Chondrocyte (in vitro differentiated cells): ENCODE results near the gene PPP2R2D. TPM values are rescaled to one million over a fixed set of nuclear protein-coding genes. Genes with fewer than 3 reads are reported as not detected.

Experiments used
- DNase-seq: peaks from one replicate; pipeline ENCODE4 v3.0.0; 2021; ENCODE audit warnings: mixed read lengths, low spot score
- H3K27ac Mint-ChIP-seq: one replicate; pipeline ENCODE4 v1.8.0; 2021; ENCODE audit warnings: mild to moderate bottlenecking, moderate library complexity, mixed read lengths; ENCODE audit not compliant: unreplicated experiment
- H3K27me3 Mint-ChIP-seq: 2 replicates; pipeline ENCODE4 v1.8.0; 2021; ENCODE audit warnings: low read depth, mixed read lengths
- H3K36me3 Mint-ChIP-seq: 2 replicates; pipeline ENCODE4 v1.8.0; 2021; ENCODE audit warnings: low read depth, mixed read lengths
- H3K4me1 Mint-ChIP-seq: 2 replicates; pipeline ENCODE4 v1.8.0; 2021; ENCODE audit warnings: low read depth, mild to moderate bottlenecking, mixed read lengths
- H3K4me3 Mint-ChIP-seq: one replicate; pipeline ENCODE4 v1.8.0; 2021; ENCODE audit warnings: mild to moderate bottlenecking, moderate library complexity, mixed read lengths; ENCODE audit not compliant: unreplicated experiment
- H3K9me3 Mint-ChIP-seq: 2 replicates; pipeline ENCODE4 v1.8.0; 2021; ENCODE audit warnings: low read depth, mixed read lengths
- CTCF ChIP-seq: fragments of 200-600 bp; sonication (generic); IDR thresholded peaks from 2 replicates; pipeline ENCODE4 v1.5.0; 2021; ENCODE audit warnings: antibody characterized with exemption, mild to moderate bottlenecking, moderate library complexity
- total RNA-seq: library from RNA; stranded (reverse); gene quantifications from 3 replicates; pipeline ENCODE4 v1.2.1, GENCODE V29; 2021

PPP2R2D gene
- total RNA-seq, 1 donor from 2014 or later: 24.3 TPM

- Mint-ChIP-seq H3K9me3 (peaks cover 7% of the 10 kb centered on the region), H3K27me3 (peaks cover 23% of the 10 kb centered on the region), H3K36me3 (no peaks in the 10 kb centered on the region), H3K4me1 (no peaks in the 10 kb centered on the region), H3K4me3 (no peak overlapping the region), H3K27ac (no peak overlapping the region)
- DNase-seq: no peak
- no peak for TF ChIP-seq CTCF
Measured at GRCh38 chr10:132005147-132005546, 104.3 kb downstream of the PPP2R2D start.

- Mint-ChIP-seq H3K9me3 (peaks cover 7% of the 10 kb centered on the region), H3K4me1 (no peaks in the 10 kb centered on the region), H3K27ac (no peak overlapping the region), H3K36me3 (no peaks in the 10 kb centered on the region), H3K27me3 (peaks cover 34% of the 10 kb centered on the region), H3K4me3 (no peak overlapping the region)
- DNase-seq: no peak
- TF ChIP-seq CTCF: no peak
Measured at GRCh38 chr10:132006966-132007365, 106.2 kb downstream of the PPP2R2D start.

GRCh38 chr10:132007681-132008080 is 106.9 kb downstream of the PPP2R2D start:
- DNase-seq: no peak
- Mint-ChIP-seq H3K27ac (no peak overlapping the region), H3K4me3 (no peak overlapping the region), H3K4me1 (no peaks in the 10 kb centered on the region), H3K36me3 (no peaks in the 10 kb centered on the region), H3K9me3 (peaks cover 7% of the 10 kb centered on the region), H3K27me3 (peaks cover 32% of the 10 kb centered on the region)
- no peak for TF ChIP-seq CTCF

Other genes starting within 250 kb of the PPP2R2D start
- gene BNIP3, start 80.9 kb downstream of the PPP2R2D start, total RNA-seq: 31.0 to 97.4 TPM (median 88.9 TPM) in 3 replicates
- 0.67 to 1.6 TPM (median 0.69 TPM) in 3 replicates for gene JAKMIP3, start 164.9 kb downstream of the PPP2R2D start, total RNA-seq